Prostate gland (tissue), 2 donors: ENCODE results near the gene GPS1.

Source experiments
- CTCF ChIP-seq, 4 experiments: fragments of 200-600 bp in 2 of 4; fragments of 450-650 bp in 2 of 4; sonication (generic) in 2 of 4; IDR thresholded peaks; 1 replicate in 3 of 4; 2 replicates in 1 of 4; pipeline ENCODE4 v1.5.1; 2016 to 2019; ENCODE audit warnings: antibody characterized with exemption in 4 of 4, mild to moderate bottlenecking in 2 of 4, moderate library complexity in 2 of 4
- POLR2A ChIP-seq: fragments of 450-650 bp; IDR thresholded peaks from one replicate; pipeline ENCODE4 v1.6.1; 2016; ENCODE audit warnings: antibody characterized with exemption, mild to moderate bottlenecking
- POLR2AphosphoS5 ChIP-seq: sonication (generic); formaldehyde crosslinking; IDR thresholded peaks from one replicate; pipeline ENCODE4 v1.6.1; 2017; ENCODE audit warnings: antibody characterized with exemption

- TF ChIP-seq CTCF (IDR thresholded peaks at IDR 0.05) (no peak), POLR2AphosphoS5 (no peak), POLR2A (no peak)
Measured at GRCh38 chr17:82039695-82040299, 11.9 kb upstream of the GPS1 start.
